Fibroblast of mammary gland (primary cell): ENCODE results near the gene PDE9A.

Experiments used
- DNase-seq: peaks from one replicate; pipeline ENCODE4 v3.0.0-alpha.2; 2010; ENCODE audit warnings: low read depth
- H3K4me3 ChIP-seq: 2 replicates; pipeline ENCODE4 v1.5.1; 2011; ENCODE audit warnings: low read depth, mild to moderate bottlenecking, low read length, moderate library complexity; ENCODE audit not compliant: control insufficient read depth
- TF ChIP-seq, protein P1 (sequence below): conservative IDR thresholded peaks from 2 replicates; pipeline ENCODE4 v1.5.1; 2011; ENCODE audit warnings: low read depth, low read length, inconsistent platforms; ENCODE audit not compliant: control insufficient read depth, insufficient read depth

PDE9A gene

DNA sequence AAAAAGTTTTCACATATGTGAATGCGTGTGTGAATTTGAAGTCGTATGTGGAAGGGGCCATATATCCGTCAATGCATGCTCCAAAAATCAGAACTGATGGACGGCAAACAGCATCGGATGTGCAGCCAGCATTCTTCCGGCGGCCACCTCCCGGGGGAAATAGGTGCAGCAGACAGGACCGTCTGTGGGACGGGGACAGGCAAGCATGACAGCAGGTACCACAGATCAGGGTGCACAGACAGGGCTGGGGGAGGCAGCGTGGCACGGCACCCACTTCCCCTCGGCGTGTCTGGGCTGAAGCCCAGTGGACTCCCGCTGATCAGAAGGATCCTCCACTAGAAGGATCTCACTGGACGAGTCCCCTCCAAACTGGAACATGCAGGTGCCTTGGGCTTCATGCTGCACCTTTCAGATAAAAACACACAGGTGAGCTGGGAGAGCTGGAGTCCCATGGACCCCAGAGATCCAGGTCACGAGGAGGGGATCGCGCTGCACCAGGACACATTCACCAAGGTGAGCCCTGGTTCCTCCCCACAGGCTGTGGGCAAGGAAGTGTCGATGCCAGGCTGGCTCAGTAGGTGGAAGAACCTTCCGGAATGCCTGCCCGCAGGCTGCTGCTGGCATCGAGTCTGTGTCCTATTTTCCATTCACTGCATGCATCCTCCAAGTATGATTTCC lies 25.3 kb downstream of the PDE9A start:
- TF ChIP-seq, protein P1, sequence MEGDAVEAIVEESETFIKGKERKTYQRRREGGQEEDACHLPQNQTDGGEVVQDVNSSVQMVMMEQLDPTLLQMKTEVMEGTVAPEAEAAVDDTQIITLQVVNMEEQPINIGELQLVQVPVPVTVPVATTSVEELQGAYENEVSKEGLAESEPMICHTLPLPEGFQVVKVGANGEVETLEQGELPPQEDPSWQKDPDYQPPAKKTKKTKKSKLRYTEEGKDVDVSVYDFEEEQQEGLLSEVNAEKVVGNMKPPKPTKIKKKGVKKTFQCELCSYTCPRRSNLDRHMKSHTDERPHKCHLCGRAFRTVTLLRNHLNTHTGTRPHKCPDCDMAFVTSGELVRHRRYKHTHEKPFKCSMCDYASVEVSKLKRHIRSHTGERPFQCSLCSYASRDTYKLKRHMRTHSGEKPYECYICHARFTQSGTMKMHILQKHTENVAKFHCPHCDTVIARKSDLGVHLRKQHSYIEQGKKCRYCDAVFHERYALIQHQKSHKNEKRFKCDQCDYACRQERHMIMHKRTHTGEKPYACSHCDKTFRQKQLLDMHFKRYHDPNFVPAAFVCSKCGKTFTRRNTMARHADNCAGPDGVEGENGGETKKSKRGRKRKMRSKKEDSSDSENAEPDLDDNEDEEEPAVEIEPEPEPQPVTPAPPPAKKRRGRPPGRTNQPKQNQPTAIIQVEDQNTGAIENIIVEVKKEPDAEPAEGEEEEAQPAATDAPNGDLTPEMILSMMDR: no peak
- H3K4me3 ChIP-seq: no peak overlapping the region
- DNase-seq: no peak

DNA sequence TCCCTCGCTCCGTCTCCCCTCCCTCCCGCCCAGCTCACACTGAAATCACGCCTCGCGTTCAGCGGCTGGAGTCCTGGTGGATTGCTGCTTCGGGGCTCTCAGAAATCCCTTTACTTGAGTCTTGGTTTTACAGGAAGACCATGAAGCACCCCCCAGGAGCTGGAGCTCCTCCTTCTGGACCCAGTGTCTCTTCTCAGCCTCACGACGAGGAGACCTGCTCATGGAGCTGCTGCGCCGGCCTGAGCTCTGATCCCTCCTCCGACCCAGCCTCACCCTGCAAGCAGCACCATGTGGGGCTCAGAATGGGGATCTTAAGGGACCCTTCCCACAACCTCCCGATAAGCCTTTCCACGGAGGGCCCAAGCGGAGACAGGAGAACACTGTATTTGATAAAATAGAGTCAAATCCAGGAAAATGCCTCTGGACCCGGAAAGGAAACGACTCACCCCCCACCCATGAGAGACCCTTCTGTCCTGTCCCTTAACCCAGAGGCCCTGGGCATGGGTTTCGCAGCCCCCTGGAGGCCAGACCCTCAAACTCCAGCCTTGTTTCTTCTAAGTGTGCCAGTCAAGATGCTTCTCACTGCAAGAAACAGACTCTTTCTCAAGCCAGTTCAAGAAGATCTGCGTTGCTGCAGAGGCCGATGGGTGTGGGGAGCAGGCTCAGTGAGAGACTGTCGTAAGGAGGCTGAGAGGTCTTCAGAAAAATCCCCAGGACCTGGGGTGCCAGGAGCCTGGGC lies 26.1 kb downstream of the PDE9A start:
- H3K4me3 ChIP-seq: no peak overlapping the region
- no peak for DNase-seq
- TF ChIP-seq, protein P1: no peak

DNA sequence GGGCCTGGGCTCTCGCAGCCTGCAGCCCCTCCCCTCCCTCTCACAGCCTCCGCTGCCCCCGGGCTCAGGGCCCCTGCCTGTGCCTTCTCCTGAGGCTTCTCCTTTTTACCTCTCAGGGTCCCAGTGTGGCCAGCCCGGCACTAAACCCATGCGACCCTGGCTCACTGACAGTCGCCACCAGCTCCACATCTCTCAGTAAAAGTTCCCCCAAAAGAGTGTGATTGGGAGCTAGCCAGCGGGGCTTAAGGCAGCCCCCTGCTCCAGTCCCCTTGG lies 26.6 kb downstream of the PDE9A start:
- H3K4me3 ChIP-seq: no peak overlapping the region
- TF ChIP-seq, protein P1: no peak
- no peak for DNase-seq

DNA sequence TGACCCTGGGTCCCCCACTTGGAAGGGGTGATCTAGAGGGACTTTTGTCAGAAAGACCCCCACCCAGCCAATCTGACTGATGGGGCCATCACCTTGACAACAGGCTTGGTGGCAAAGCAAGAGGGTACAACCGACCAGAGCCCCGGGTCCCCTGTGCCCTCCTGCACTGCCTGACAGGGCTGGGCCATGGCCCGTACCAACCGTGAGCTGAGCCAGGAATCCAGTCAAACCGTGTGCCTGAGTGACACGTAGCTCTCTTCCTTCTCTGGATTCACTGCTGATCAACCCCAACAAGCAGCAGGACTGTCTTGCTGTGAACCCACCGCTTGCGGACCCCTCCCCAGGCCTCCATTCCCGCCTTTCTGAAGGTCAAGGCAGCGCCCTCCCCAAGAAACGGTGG lies 27.0 kb downstream of the PDE9A start:
- TF ChIP-seq, protein P1: no peak
- no peak for DNase-seq
- no peak overlapping the region for H3K4me3 ChIP-seq

DNA sequence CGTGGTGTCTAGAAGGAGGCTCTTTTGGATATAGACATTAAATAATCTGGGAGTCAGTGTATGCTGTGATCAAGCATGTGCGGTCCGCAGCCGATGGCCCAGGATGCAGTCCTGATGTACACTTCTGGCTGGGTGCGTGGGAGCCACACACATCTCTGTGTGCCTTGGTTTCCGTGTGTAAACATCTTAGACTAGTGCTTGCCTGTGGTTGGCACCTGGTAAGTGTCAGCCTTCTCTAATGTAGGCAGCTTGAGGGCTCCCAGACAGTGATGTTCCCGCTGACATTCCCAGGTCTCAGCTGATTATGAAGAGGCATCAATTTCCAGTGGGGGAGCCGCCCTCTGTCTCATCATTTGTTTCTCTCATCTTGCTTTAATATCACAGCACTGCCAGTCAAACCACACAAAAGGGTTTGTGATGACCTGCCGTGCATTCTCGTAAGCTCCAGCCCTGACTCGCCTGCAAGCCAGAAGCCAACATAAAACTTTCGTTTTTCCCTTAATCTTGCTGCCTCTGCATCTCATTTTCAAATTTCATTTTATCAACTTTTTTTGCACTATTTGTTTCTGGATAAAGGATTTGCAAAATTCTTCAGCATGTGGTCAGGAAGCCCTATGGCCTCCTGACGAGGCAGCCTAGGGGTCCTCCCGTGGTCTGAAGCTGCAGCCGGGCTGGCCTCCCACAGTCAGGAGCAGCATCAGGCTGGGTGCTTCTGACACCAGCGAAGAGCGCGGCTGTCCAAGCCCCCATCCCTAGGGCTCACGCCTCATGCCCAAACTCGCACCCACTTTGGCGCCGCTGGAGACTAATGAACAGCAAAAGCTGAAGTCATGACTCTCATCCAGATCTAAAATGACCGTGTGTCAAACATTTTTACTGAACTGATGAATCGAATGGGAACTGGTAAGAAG lies 28.1 kb downstream of the PDE9A start:
- TF ChIP-seq, protein P1: no peak
- DNase-seq: no peak
- H3K4me3 ChIP-seq: no peak overlapping the region

DNA sequence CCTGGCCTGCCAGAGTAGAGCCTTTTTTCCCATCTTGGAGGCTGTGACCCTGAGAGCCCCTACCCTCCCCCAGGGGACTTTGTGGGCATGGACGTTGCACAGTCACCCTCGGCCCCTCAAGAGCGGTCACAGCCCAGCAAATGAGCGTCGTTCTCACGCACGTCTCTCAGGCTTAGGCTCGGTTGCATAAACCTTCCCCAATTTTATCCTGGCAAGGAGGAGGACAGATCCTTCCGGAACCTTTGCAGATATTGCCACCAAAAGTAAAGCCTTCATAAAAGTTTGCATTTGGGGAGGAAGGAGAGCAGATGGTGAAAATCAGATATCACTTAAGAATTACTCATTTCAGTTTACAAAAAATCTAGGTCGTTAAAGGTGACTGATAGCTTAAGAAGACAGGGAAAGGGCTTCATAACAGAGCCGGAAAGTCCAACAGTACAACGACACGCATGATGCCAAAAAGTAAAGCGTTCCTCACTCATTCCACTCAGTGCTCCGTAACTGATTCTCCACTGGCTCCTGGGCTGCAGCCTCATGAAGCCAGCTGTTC lies 29.3 kb downstream of the PDE9A start:
- TF ChIP-seq, protein P1: no peak
- no peak for DNase-seq
- H3K4me3 ChIP-seq: no peak overlapping the region
